ENCODE results near the gene AKAP1.

The AKAP1 gene

GRCh38 chr17:57143361-57143760, 58.3 kb downstream of the AKAP1 start:
- Mint-ChIP-seq H3K27ac (no peak overlapping the region), H3K36me3 (ENCODE audit: low read depth) (no peaks in the 10 kb centered on the region), H3K4me1 (peaks cover 10% of the 10 kb centered on the region), H3K9me3 (peaks cover 2% of the 10 kb centered on the region), H3K27me3 (ENCODE audit: low read depth) (peaks cover 43% of the 10 kb centered on the region), H3K4me3 (no peak overlapping the region)
- TF ChIP-seq CTCF (IDR thresholded peaks at IDR 0.05; ENCODE audit: unreplicated experiment in 3 of 3): no peak

- H3K4me3 Mint-ChIP-seq: no peak overlapping the region
- peaks cover 10% of the 10 kb centered on the region for H3K4me1 Mint-ChIP-seq
- no peak overlapping the region for H3K27ac Mint-ChIP-seq
- no peaks in the 10 kb centered on the region for H3K36me3 Mint-ChIP-seq (ENCODE audit: low read depth)
- H3K27me3 Mint-ChIP-seq (ENCODE audit: low read depth): peaks cover 46% of the 10 kb centered on the region
- TF ChIP-seq CTCF (IDR thresholded peaks at IDR 0.05; ENCODE audit: unreplicated experiment in 3 of 3): no peak
- peaks cover 6% of the 10 kb centered on the region for H3K9me3 Mint-ChIP-seq
Measured at GRCh38 chr17:57143919-57144318, 58.9 kb downstream of the AKAP1 start.

GRCh38 chr17:57144567-57144966, 59.5 kb downstream of the AKAP1 start:
- Mint-ChIP-seq H3K27ac (no peak overlapping the region), H3K4me1 (peaks cover 10% of the 10 kb centered on the region)

GRCh38 chr17:57145347-57145746, 60.3 kb downstream of the AKAP1 start:
- Mint-ChIP-seq H3K36me3 (ENCODE audit: low read depth) (no peaks in the 10 kb centered on the region), H3K27ac (no peak overlapping the region), H3K9me3 (peaks cover 10% of the 10 kb centered on the region), H3K4me3 (no peak overlapping the region), H3K4me1 (peaks cover 10% of the 10 kb centered on the region), H3K27me3 (ENCODE audit: low read depth) (peaks cover 59% of the 10 kb centered on the region)
- no peak for TF ChIP-seq CTCF (IDR thresholded peaks at IDR 0.05; ENCODE audit: unreplicated experiment in 3 of 3)

More at GRCh38 chr17:57144567-57144966, 59.5 kb downstream of the AKAP1 start:
- no peak overlapping the region for H3K4me3 Mint-ChIP-seq
- no peaks in the 10 kb centered on the region for H3K36me3 Mint-ChIP-seq (ENCODE audit: low read depth)
- H3K9me3 Mint-ChIP-seq: peaks cover 6% of the 10 kb centered on the region
- TF ChIP-seq CTCF (IDR thresholded peaks at IDR 0.05; ENCODE audit: unreplicated experiment in 3 of 3): no peak
- H3K27me3 Mint-ChIP-seq (ENCODE audit: low read depth): peaks cover 52% of the 10 kb centered on the region

- H3K36me3 Mint-ChIP-seq (ENCODE audit: low read depth): no peaks in the 10 kb centered on the region
- no peak overlapping the region for H3K4me3 Mint-ChIP-seq
- peaks cover 61% of the 10 kb centered on the region for H3K27me3 Mint-ChIP-seq (ENCODE audit: low read depth)
- H3K4me1 Mint-ChIP-seq: peaks cover 10% of the 10 kb centered on the region
- peaks cover 11% of the 10 kb centered on the region for H3K9me3 Mint-ChIP-seq
- no peak for TF ChIP-seq CTCF (IDR thresholded peaks at IDR 0.05; ENCODE audit: unreplicated experiment in 3 of 3)
- no peak overlapping the region for H3K27ac Mint-ChIP-seq
Measured at GRCh38 chr17:57146273-57146672, 61.2 kb downstream of the AKAP1 start.

- Mint-ChIP-seq H3K27ac (no peak overlapping the region), H3K4me1 (no peaks in the 10 kb centered on the region), H3K9me3 (peaks cover 18% of the 10 kb centered on the region), H3K4me3 (no peak overlapping the region), H3K27me3 (ENCODE audit: low read depth) (peaks cover 63% of the 10 kb centered on the region), H3K36me3 (ENCODE audit: low read depth) (no peaks in the 10 kb centered on the region)
- TF ChIP-seq CTCF (IDR thresholded peaks at IDR 0.05; ENCODE audit: unreplicated experiment in 3 of 3): no peak
Measured at GRCh38 chr17:57151798-57152197, 66.8 kb downstream of the AKAP1 start.

All from nephron (organoid).